Right lobe of liver (tissue), 6 donors: ENCODE results near the gene RPLP2. TPM values are rescaled to one million over a fixed set of nuclear protein-coding genes. Genes with fewer than 3 reads are reported as not detected.

Source experiments
- ATAC-seq, 4 donors: fragments of 200-7000 bp; cut with Tn5 transposase; one replicate each; pipeline ENCODE4 v1.9.1; 2020; ENCODE audit warnings: mild to moderate bottlenecking in 4 of 4, moderate library complexity in 4 of 4
- DNase-seq, 3 donors: peaks; one replicate each; pipeline ENCODE4 v3.0.0-alpha.2; 2020
- H3K27ac ChIP-seq, 3 donors: fragments of 200-600 bp; one replicate each; pipeline ENCODE4 v1.8.0; 2022
- H3K27me3 ChIP-seq, 2 donors: fragments of 200-600 bp; one replicate each; pipeline ENCODE4 v1.8.0; 2022
- H3K36me3 ChIP-seq, 4 donors: fragments of 200-600 bp; sonication (generic) in 1 of 4; one replicate each; pipeline versions ENCODE4 v1.5.1 to v1.8.0; 2017 to 2022; ENCODE audit warnings: control low read depth in 1 of 4
- H3K4me1 ChIP-seq, 4 donors: fragments of 200-600 bp; sonication (generic) in 1 of 4; one replicate each; pipeline versions ENCODE4 v1.5.1 to v1.8.0; 2017 to 2022; ENCODE audit warnings: control low read depth in 1 of 4
- H3K4me3 ChIP-seq, 3 donors: fragments of 200-600 bp; one replicate each; pipeline ENCODE4 v1.8.0; 2022
- H3K9me3 ChIP-seq, 4 donors: fragments of 200-600 bp; sonication (generic) in 1 of 4; one replicate each; pipeline versions ENCODE4 v1.5.1 to v1.8.0; 2017 to 2022; ENCODE audit warnings: control low read depth in 1 of 4
- CTCF ChIP-seq, 4 donors: fragments of 200-600 bp in 3 of 4; fragments of 450-650 bp in 1 of 4; IDR thresholded peaks; one replicate each; pipeline versions ENCODE4 v1.5.1 to v1.8.0; 2016 to 2022; ENCODE audit warnings: antibody characterized with exemption in 4 of 4, mild to moderate bottlenecking in 2 of 4
- POLR2A ChIP-seq: fragments of 450-650 bp; IDR thresholded peaks from one replicate; pipeline ENCODE4 v1.6.1; 2017; ENCODE audit warnings: antibody characterized with exemption, mild to moderate bottlenecking
- WGBS: methylation state at CpG from one replicate; pipeline ENCODE4 v1.1.6; 2018; ENCODE audit warnings: low coverage, low lambda C conversion rate; ENCODE audit not compliant: insufficient coverage; ENCODE audit errors: missing lambda C conversion rate; 5-methylcytosine and 5-hydroxymethylcytosine counted together
- intact Hi-C, 2 donors: fragments of 100-400 bp; cut with DNase I; formaldehyde crosslinking; loops; one replicate each; pipeline versions ENCODE4 v1.11.2 to v1.14.1; 2022
- total RNA-seq, 6 experiments: library from RNA; depleted of rRNA in 2 of 6; stranded (reverse); fragments of >200 nt in 2 of 6; fragmentation: NEBNext Ultra II Directional in 3 of 6; extraction: Animal tissue kit (Norgen Biotek cat#: 25700) in 3 of 6; gene quantifications; one replicate each; pipeline versions ENCODE4 v1.1.0 to v1.2.4, GENCODE V29; 2016 to 2023
- donor health status: DM: no; HTN: yes; CAD: no.
- donor health status: DM: no; HTN: no; CAD: no.
- donor health status: DM: no; HTN: no; CAD: no.
- donor health status: DM: no; HTN: yes; CAD: no.
- donor health status: DM: no; HTN: yes; CAD: no.

RPLP2 gene
- total RNA-seq, 6 experiments from 2014 or later = 212 to 574 (median 457) TPM

DNA sequence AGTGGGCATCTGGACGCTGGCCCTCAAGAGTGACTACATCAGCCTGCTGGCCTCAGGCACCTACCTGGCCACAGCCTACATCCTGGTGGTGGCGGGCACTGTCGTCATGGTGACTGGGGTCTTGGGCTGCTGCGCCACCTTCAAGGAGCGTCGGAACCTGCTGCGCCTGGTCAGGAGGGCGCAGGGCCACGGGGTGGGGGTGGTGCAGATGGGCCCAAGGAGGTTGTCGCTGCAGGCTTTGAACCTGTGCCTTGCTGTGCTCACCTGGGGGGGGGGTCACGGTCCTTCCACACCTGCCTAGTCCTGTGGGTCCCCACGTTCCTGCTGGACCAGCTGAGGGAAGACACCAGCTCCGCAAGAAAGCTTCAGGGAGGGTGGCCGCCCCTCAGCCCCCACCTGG, 26.5 kb downstream of the RPLP2 start:
- DNase-seq = no peak
- no peak overlapping the region for H3K4me3 ChIP-seq
- WGBS = no CpG with 5 or more reads among the region's 14 CpGs
- peaks cover 0 to 33% (median 21%) of the 10 kb centered on the region in 4 donors for H3K36me3 ChIP-seq
- ATAC-seq = no peak
- no peak for TF ChIP-seq CTCF (IDR thresholded peaks at IDR 0.05)
- TF ChIP-seq POLR2A = no peak
- H3K27ac ChIP-seq = no peak overlapping the region
- H3K27me3 ChIP-seq = no peaks in the 10 kb centered on the region
- H3K4me1 ChIP-seq = peaks cover 0 to 35% (median 15%) of the 10 kb centered on the region in 4 donors
- intact Hi-C loops = no loop called here
- no peaks in the 10 kb centered on the region for H3K9me3 ChIP-seq

DNA sequence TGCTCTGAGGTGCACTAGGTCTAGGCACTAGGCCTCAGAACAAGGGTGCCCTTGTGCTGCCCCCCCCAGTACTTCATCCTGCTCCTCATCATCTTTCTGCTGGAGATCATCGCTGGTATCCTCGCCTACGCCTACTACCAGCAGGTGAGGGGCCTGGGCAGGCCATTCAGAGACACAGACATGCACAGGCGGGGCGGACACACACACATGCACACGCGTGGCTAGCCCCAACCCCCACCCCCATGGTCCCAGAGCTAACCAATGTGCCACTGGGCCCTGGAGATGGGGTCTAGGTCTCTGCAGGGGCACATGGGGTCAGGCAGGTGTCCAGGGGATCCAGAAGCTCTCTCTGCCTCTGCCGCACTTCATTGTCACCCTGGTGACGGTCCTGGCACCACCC, 26.9 kb downstream of the RPLP2 start:
- ATAC-seq = no peak

GRCh38 chr11:837189-837989, 27.6 kb downstream of the RPLP2 start:
- TF ChIP-seq POLR2A (no peak), CTCF (IDR thresholded peaks at IDR 0.05) (no peak)
- Histone ChIP-seq H3K27ac (no peak overlapping the region), H3K27me3 (no peaks in the 10 kb centered on the region), H3K4me1 (peaks cover 0 to 34% (median 12%) of the 10 kb centered on the region in 4 donors), H3K4me3 (no peak overlapping the region), H3K9me3 (no peaks in the 10 kb centered on the region), H3K36me3 (peaks cover 0 to 33% (median 21%) of the 10 kb centered on the region in 4 donors)
- ATAC-seq = no peak
- intact Hi-C loops = no loop called here
- no peak for DNase-seq
- WGBS = 67% methylated on average over 4 of the region's 22 CpGs

More for the DNA sequence above, 26.9 kb downstream of the RPLP2 start:
- TF ChIP-seq CTCF (IDR thresholded peaks at IDR 0.05) (no peak), POLR2A (no peak)
- no peak overlapping the region for H3K4me3 ChIP-seq
- no peak overlapping the region for H3K27ac ChIP-seq
- H3K4me1 ChIP-seq = peaks cover 0 to 36% (median 14%) of the 10 kb centered on the region in 4 donors
- H3K36me3 ChIP-seq = peaks cover 0 to 33% (median 21%) of the 10 kb centered on the region in 4 donors
- H3K27me3 ChIP-seq = no peaks in the 10 kb centered on the region
- WGBS = 0% methylated on average over 1 of the region's 9 CpGs
- no peak for DNase-seq
- intact Hi-C loops = no loop called here
- H3K9me3 ChIP-seq = no peaks in the 10 kb centered on the region

DNA sequence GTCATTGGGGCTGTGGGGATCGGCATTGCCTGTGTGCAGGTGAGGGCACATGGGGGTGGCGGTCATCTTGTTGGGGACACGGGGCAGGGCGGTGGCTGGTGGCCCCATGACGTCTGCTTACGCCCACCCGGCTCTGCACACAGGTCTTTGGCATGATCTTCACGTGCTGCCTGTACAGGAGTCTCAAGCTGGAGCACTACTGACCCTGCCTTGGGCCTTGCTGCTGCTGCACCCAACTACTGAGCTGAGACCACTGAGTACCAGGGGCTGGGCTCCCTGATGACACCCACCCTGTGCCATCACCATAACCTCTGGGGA, 28.2 kb downstream of the RPLP2 start:
- ATAC-seq (no peak), DNase-seq (no peak)
- Histone ChIP-seq H3K4me3 (no peak overlapping the region), H3K4me1 (peaks cover 0 to 32% (median 12%) of the 10 kb centered on the region in 4 donors), H3K27ac (no peak overlapping the region), H3K27me3 (no peaks in the 10 kb centered on the region), H3K36me3 (peaks cover 0 to 33% (median 21%) of the 10 kb centered on the region in 4 donors), H3K9me3 (no peaks in the 10 kb centered on the region)
- WGBS = no CpG with 5 or more reads among the region's 8 CpGs
- TF ChIP-seq POLR2A (no peak), CTCF (IDR thresholded peaks at IDR 0.05) (no peak)
- intact Hi-C loops = no loop called here
